ENCODE data around the gene ADAM10.

DNA sequence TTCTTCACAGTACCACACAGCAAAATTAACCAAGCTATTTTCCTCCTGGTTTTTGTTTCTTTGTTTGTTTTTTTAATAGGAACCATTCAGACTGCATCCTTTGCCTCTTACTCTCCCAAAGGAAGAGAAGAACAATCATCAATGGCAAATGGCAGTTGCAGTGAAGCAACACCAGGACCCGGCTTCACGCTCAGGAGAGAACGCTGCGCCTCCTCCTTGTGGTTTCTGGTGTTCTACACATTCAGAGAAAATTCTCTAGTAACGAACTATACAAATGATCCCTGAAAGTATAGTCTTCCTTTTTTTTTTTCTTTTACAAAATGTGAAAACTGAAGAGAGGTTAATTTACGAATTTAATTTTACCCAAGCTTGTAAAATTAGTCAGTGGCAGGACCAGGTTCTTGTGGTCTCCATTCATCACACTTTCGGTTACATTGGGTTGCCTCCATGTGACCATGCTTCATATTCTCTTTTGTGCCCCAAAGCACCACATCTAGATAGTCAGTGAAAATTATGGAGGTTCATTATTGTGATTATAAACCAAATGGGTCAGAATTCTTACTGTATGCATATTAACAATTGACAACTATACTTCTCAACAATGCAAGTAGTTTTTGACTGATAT lies 11.0 kb upstream of the ADAM10 start:
- TF ChIP-seq, protein P1, sequence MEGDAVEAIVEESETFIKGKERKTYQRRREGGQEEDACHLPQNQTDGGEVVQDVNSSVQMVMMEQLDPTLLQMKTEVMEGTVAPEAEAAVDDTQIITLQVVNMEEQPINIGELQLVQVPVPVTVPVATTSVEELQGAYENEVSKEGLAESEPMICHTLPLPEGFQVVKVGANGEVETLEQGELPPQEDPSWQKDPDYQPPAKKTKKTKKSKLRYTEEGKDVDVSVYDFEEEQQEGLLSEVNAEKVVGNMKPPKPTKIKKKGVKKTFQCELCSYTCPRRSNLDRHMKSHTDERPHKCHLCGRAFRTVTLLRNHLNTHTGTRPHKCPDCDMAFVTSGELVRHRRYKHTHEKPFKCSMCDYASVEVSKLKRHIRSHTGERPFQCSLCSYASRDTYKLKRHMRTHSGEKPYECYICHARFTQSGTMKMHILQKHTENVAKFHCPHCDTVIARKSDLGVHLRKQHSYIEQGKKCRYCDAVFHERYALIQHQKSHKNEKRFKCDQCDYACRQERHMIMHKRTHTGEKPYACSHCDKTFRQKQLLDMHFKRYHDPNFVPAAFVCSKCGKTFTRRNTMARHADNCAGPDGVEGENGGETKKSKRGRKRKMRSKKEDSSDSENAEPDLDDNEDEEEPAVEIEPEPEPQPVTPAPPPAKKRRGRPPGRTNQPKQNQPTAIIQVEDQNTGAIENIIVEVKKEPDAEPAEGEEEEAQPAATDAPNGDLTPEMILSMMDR (IDR thresholded peaks at IDR 0.05) = no peak
- TF ChIP-seq POLR2A (IDR thresholded peaks at IDR 0.05) = no peak
